Mesendoderm (in vitro differentiated cells): Measurements from ENCODE around the gene THADA.

Source experiments
- DNase-seq: peaks from one replicate; pipeline ENCODE4 v3.0.0; 2013
- H2AK5ac ChIP-seq: 2 replicates; pipeline ENCODE4 v1.6.1; 2013; ENCODE audit warnings: low read length, inconsistent platforms
- H2BK120ac ChIP-seq: 2 replicates; pipeline ENCODE4 v1.6.1; 2013; ENCODE audit warnings: low read depth, mild to moderate bottlenecking, low read length, moderate library complexity, mixed read lengths
- H2BK15ac ChIP-seq: replicated peaks from 2 replicates; pipeline ENCODE4 v1.6.1; 2013; ENCODE audit warnings: low read depth, mild to moderate bottlenecking, moderate library complexity
- H2BK5ac ChIP-seq: 2 replicates; pipeline ENCODE4 v1.6.1; 2013; ENCODE audit warnings: low read length, inconsistent platforms
- H3K18ac ChIP-seq: 2 replicates; pipeline ENCODE4 v1.6.1; 2013; ENCODE audit warnings: mild to moderate bottlenecking, low read length, mixed read lengths
- H3K23ac ChIP-seq: one replicate; pipeline ENCODE4 v1.6.1; 2013; ENCODE audit warnings: low read length
- H3K27ac ChIP-seq: 2 replicates; pipeline ENCODE4 v1.5.1; 2013; ENCODE audit warnings: low read depth, mild to moderate bottlenecking, inconsistent platforms, low read length, moderate library complexity
- H3K27me3 ChIP-seq: 2 replicates; pipeline ENCODE4 v1.6.1; 2013; ENCODE audit warnings: low read length, control low read depth, mild to moderate bottlenecking, inconsistent platforms; ENCODE audit not compliant: insufficient read depth, poor library complexity
- H3K36me3 ChIP-seq: 2 replicates; pipeline ENCODE4 v1.6.1; 2013; ENCODE audit warnings: low read length, inconsistent platforms; ENCODE audit not compliant: control insufficient read depth, insufficient read depth
- H3K4ac ChIP-seq: one replicate; pipeline ENCODE4 v1.6.1; 2013; ENCODE audit warnings: low read depth, mild to moderate bottlenecking, low read length, moderate library complexity
- H3K4me1 ChIP-seq: 2 replicates; pipeline ENCODE4 v1.6.1; 2013; ENCODE audit warnings: low read depth, low read length, inconsistent platforms; ENCODE audit not compliant: control insufficient read depth
- H3K4me2 ChIP-seq: 2 replicates; pipeline ENCODE4 v1.6.1; 2013; ENCODE audit warnings: low read length
- H3K4me3 ChIP-seq: 2 replicates; pipeline ENCODE4 v1.5.1; 2013; ENCODE audit warnings: mild to moderate bottlenecking, low read length
- H3K56ac ChIP-seq: one replicate; pipeline ENCODE4 v1.6.1; 2013; ENCODE audit warnings: low read length
- H3K79me1 ChIP-seq: 2 replicates; pipeline ENCODE4 v1.6.1; 2013; ENCODE audit warnings: low read length, inconsistent platforms
- H3K79me2 ChIP-seq: 2 replicates; pipeline ENCODE4 v1.6.1; 2013; ENCODE audit warnings: mild to moderate bottlenecking, low read length; ENCODE audit not compliant: control insufficient read depth, insufficient read depth
- H3K9ac ChIP-seq: 2 replicates; pipeline ENCODE4 v1.6.1; 2013; ENCODE audit warnings: low read length, inconsistent platforms
- H4K5ac ChIP-seq: one replicate; pipeline ENCODE4 v1.6.1; 2013; ENCODE audit warnings: low read length
- H4K8ac ChIP-seq: one replicate; pipeline ENCODE4 v1.6.1; 2013; ENCODE audit warnings: low read depth, mild to moderate bottlenecking, control low read depth, low read length, moderate library complexity
- WGBS: extraction: QIAGEN DNeasy Blood & Tissue Kit; methylation state at CpG from one replicate; pipeline ENCODE4 v1.1.7; 2013; ENCODE audit warnings: low lambda C conversion rate, missing lambda C conversion rate; ENCODE audit not compliant: insufficient coverage; ENCODE audit errors: extremely low coverage; 5-methylcytosine and 5-hydroxymethylcytosine counted together

Gene THADA

DNA sequence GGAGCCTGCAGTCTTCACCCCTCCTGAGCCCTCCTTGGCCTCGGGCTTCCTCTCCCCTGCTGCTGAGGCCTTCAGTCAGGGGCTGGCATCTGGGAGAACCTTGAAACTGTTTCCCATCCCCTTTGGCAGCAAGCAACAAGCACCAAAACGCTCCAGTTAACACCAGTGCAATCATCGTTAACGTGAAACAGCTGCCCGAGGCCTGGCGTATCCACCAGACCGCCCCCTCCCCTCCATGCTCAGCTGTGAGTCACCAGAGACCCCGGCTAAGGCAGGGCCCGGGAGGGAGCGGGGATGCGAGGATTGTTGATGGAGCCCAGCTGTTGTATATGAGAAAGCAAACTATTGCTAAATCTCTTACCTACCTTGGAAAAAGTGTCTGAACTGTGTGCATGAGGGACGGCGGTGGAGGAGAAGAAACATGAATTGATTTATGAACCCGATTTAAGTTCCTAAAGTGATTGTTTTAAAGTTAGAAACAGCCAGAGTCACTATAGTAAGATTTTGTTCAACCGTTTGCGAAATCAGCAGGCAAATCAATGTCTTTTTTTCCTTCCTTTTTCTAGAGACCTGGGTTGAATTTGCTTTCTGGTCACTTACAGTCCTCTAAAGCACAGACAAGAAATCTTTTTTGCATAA is 374.6 kb downstream of the THADA start:
- peaks cover 34% of the 10 kb centered on the region for H3K79me2 ChIP-seq
- H4K8ac ChIP-seq, result no peak overlapping the region
- H3K23ac ChIP-seq, result no peak overlapping the region
- peak overlapping the region; percentile 98 for H3K27ac ChIP-seq
- H2BK15ac ChIP-seq, result no peak overlapping the region
- H3K4me2 ChIP-seq, result peak overlapping the region; percentile 41
- H3K18ac ChIP-seq, result peak overlapping the region; percentile 10
- H3K4me1 ChIP-seq, result peaks cover 15% of the 10 kb centered on the region
- no peaks in the 10 kb centered on the region for H3K79me1 ChIP-seq
- no peak overlapping the region for H2AK5ac ChIP-seq
- no peaks in the 10 kb centered on the region for H3K36me3 ChIP-seq
- WGBS, result no CpG with 5 or more reads among the region's 16 CpGs
- no peak overlapping the region for H4K5ac ChIP-seq
- H2BK120ac ChIP-seq, result peak overlapping the region; percentile 68
- H3K4ac ChIP-seq, result peak overlapping the region; percentile 77
- no peaks in the 10 kb centered on the region for H3K27me3 ChIP-seq
- peak; percentile 86 for DNase-seq
- H3K9ac ChIP-seq, result peak overlapping the region; percentile 73
- H3K56ac ChIP-seq, result peak overlapping the region; percentile 91
- H3K4me3 ChIP-seq, result no peak overlapping the region
- H2BK5ac ChIP-seq, result peak overlapping the region; percentile 15

DNA sequence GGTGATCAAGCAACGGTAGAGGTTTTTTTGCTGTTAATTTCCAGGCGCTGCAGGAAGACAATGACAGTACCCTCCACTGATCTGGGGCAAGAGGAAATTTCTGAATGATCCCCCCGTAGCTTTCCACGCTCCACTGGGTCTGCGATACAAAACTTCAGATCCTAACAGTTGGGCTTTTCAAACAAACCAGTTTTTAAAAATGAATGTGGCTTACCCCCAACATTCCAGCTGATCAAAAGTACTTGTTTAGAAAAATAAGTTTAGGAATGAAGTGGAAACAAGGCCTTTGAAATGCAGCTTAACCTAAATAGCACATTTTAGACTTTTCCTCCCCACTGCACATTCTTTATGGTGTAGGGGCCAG is 375.1 kb downstream of the THADA start:
- H3K27ac ChIP-seq, result peak overlapping the region; percentile 98
- no peaks in the 10 kb centered on the region for H3K79me1 ChIP-seq
- H2AK5ac ChIP-seq, result no peak overlapping the region
- H3K9ac ChIP-seq, result peak overlapping the region; percentile 73
- peak overlapping the region; percentile 6 for H4K8ac ChIP-seq
- WGBS, result no CpG with 5 or more reads among the region's 5 CpGs
- peak overlapping the region; percentile 91 for H3K56ac ChIP-seq
- no peak overlapping the region for H3K4me2 ChIP-seq
- peak overlapping the region; percentile 68 for H2BK120ac ChIP-seq
- H3K79me2 ChIP-seq, result peaks cover 29% of the 10 kb centered on the region
- peaks cover 15% of the 10 kb centered on the region for H3K4me1 ChIP-seq
- DNase-seq, result no peak
- H2BK15ac ChIP-seq, result no peak overlapping the region
- no peak overlapping the region for H3K23ac ChIP-seq
- H2BK5ac ChIP-seq, result no peak overlapping the region
- no peak overlapping the region for H3K4me3 ChIP-seq
- no peaks in the 10 kb centered on the region for H3K27me3 ChIP-seq
- peak overlapping the region; percentile 10 for H3K18ac ChIP-seq
- peak overlapping the region; percentile 77 for H3K4ac ChIP-seq
- no peak overlapping the region for H4K5ac ChIP-seq
- no peaks in the 10 kb centered on the region for H3K36me3 ChIP-seq

DNA sequence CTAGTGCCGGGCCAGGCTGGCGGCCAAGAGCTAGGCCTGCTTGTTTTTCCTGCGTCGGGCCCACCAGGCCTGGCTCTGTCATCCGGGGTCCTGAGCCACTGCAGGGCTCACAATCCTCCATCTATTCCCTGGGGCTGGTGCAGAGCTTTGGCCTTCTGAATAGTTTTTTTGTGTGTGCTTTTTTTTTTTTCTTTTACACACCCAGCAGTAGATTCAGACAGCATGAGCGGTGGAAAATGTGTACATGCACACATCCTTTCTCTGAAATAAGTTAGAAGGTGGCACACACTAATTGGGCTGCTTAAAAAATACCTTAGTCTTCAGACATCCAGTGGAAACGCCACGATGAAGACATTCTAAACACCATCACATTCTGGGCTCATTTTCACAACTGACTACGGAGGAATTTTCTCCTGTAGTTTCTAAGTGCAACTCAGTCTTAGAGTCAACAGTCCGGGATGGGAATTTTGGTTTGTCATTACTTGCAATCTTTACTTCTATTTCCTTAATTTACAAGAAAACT is 375.5 kb downstream of the THADA start:
- Histone ChIP-seq H3K27ac (peak overlapping the region; percentile 98), H3K27me3 (no peaks in the 10 kb centered on the region), H3K79me2 (peaks cover 25% of the 10 kb centered on the region), H2BK120ac (peak overlapping the region; percentile 54), H3K4ac (peak overlapping the region; percentile 58), H4K8ac (peak overlapping the region; percentile 83), H3K79me1 (no peaks in the 10 kb centered on the region), H2AK5ac (peak overlapping the region; percentile 58), H3K9ac (peak overlapping the region; percentile 73), H3K36me3 (no peaks in the 10 kb centered on the region), H3K18ac (peak overlapping the region; percentile 94), H3K23ac (no peak overlapping the region), H3K56ac (peak overlapping the region; percentile 91), H2BK15ac (no peak overlapping the region), H3K4me2 (peak overlapping the region; percentile 37), H3K4me1 (peaks cover 15% of the 10 kb centered on the region), H4K5ac (peak overlapping the region; percentile 82), H2BK5ac (peak overlapping the region; percentile 42), H3K4me3 (no peak overlapping the region)
- DNase-seq, result peak; percentile 33
- WGBS, result no CpG with 5 or more reads among the region's 10 CpGs

DNA sequence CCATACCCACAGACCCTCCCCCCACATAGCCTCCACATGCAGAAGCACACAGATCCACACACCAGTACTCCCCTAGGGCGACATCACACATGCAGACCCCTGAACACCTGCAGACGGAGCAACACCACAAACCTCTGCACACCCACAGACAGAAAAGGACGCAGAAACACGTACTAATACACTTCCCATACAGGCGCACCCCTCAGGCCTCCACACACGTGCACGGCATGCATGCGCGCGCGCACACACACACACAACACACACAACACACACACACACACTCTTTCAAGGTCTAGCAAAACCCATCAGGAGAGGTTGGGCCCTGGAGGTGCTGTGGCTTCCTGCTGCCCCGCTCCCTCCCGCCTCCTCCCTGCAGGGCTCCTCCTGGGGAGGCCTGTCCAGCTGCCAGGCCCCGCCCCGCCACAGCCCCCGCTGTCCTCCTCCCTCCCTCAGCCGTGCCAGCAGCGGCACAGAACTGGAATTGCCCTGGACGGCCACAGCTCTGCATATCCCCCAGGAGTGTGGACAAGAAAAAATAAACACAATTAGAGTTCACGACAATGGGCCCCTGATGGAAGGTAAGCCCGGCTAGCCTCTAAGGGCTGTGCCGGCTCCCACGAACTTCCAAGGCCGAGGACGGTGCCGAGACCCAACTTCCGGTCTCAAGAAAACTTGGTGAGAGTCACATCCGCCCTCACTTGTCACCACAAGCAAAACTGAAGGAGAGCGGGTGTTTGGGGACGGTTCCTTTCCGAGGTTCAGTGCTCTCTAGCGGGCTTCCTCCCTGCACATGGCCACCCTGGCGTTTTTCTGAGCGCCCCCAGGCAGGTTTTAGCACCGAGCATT is 376.2 kb downstream of the THADA start:
- no peaks in the 10 kb centered on the region for H3K36me3 ChIP-seq
- H3K79me1 ChIP-seq, result no peaks in the 10 kb centered on the region
- no peaks in the 10 kb centered on the region for H3K27me3 ChIP-seq
- peak overlapping the region; percentile 58 for H3K4ac ChIP-seq
- H3K4me3 ChIP-seq, result peak overlapping the region; percentile 22
- H3K56ac ChIP-seq, result peak overlapping the region; percentile 91
- no CpG with 5 or more reads among the region's 35 CpGs for WGBS
- H3K18ac ChIP-seq, result peak overlapping the region; percentile 94
- peak overlapping the region; percentile 72 for H3K23ac ChIP-seq
- DNase-seq, result peak; percentile 94
- no peak overlapping the region for H4K5ac ChIP-seq
- peaks cover 18% of the 10 kb centered on the region for H3K79me2 ChIP-seq
- peak overlapping the region; percentile 43 for H3K4me2 ChIP-seq
- peak overlapping the region; percentile 54 for H2BK120ac ChIP-seq
- peaks cover 15% of the 10 kb centered on the region for H3K4me1 ChIP-seq
- H2AK5ac ChIP-seq, result peak overlapping the region; percentile 100
- H2BK15ac ChIP-seq, result no peak overlapping the region
- peak overlapping the region; percentile 98 for H2BK5ac ChIP-seq
- peak overlapping the region; percentile 98 for H3K27ac ChIP-seq
- H4K8ac ChIP-seq, result peak overlapping the region; percentile 83
- H3K9ac ChIP-seq, result peak overlapping the region; percentile 73

DNA sequence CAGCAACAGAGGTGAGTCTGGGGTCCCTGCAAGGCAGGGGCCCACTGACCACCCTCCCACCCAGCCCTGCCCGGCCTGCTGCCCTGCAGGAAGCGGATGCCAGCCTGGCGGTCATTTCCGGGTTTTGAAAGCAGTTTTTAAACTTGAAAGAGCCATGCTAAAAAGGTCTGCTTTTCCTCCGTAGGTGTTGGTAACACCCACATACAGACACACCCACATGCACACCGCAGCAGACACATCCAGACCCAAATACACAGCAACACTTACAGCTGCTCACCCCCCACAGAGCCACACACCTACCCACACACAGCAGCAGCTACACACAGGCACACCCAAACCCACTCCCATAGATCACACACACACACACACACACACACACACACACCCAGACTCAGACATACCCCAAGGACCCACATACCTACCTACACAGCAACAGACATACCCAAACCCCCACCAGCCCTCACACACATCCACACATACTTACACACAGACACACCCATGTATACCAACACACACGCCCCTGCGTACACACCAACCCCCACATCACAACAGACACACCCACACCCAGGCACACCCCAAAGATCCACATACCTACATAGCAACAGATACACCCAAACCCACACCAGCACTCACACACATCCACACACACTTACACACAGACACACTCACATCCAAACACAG is 377.0 kb downstream of the THADA start:
- H3K18ac ChIP-seq, result peak overlapping the region; percentile 91
- peak overlapping the region; percentile 82 for H4K8ac ChIP-seq
- no peaks in the 10 kb centered on the region for H3K36me3 ChIP-seq
- H3K4me1 ChIP-seq, result peaks cover 15% of the 10 kb centered on the region
- H3K9ac ChIP-seq, result peak overlapping the region; percentile 73
- H3K4me3 ChIP-seq, result no peak overlapping the region
- H2BK15ac ChIP-seq, result no peak overlapping the region
- peak overlapping the region; percentile 91 for H3K56ac ChIP-seq
- H2BK120ac ChIP-seq, result peak overlapping the region; percentile 56
- H3K23ac ChIP-seq, result peak overlapping the region; percentile 72
- DNase-seq, result peak; percentile 75
- no CpG with 5 or more reads among the region's 8 CpGs for WGBS
- H3K79me1 ChIP-seq, result no peaks in the 10 kb centered on the region
- H4K5ac ChIP-seq, result no peak overlapping the region
- peak overlapping the region; percentile 81 for H3K4ac ChIP-seq
- peaks cover 10% of the 10 kb centered on the region for H3K79me2 ChIP-seq
- no peaks in the 10 kb centered on the region for H3K27me3 ChIP-seq
- peak overlapping the region; percentile 9 for H3K4me2 ChIP-seq
- peak overlapping the region; percentile 98 for H2BK5ac ChIP-seq
- peak overlapping the region; percentile 98 for H3K27ac ChIP-seq
- peak overlapping the region; percentile 100 for H2AK5ac ChIP-seq
